Activated naive CD8-positive, alpha-beta T cell treated with anti-CD3 and anti-CD28 coated beads, Interleukin-2, amount 50 U/mL, for 24 hours (primary cell): Measurements from ENCODE around the gene USP40.
A peak's percentile ranks its signal among the peaks of the same experiment; 100 is the strongest.

ENCODE experiments used
- ATAC-seq: fragments of 150-1000 bp; cut with Tn5 transposase; one replicate; pipeline ENCODE4 v1.10.0; 2021
- DNase-seq: peaks from one replicate; pipeline ENCODE4 v3.0.0; 2021
- H3K27ac Mint-ChIP-seq: one replicate; pipeline ENCODE4 v1.8.0; 2021; ENCODE audit warnings: mild to moderate bottlenecking, mixed read lengths
- H3K27me3 Mint-ChIP-seq: one replicate; pipeline ENCODE4 v1.8.0; 2021; ENCODE audit warnings: mixed read lengths
- H3K36me3 Mint-ChIP-seq: one replicate; pipeline ENCODE4 v1.8.0; 2021; ENCODE audit warnings: low read depth, mixed read lengths
- H3K4me1 Mint-ChIP-seq: one replicate; pipeline ENCODE4 v1.8.0; 2021; ENCODE audit warnings: mixed read lengths
- H3K4me3 Mint-ChIP-seq: one replicate; pipeline ENCODE4 v1.8.0; 2021; ENCODE audit warnings: mild to moderate bottlenecking, moderate library complexity, mixed read lengths
- H3K9me3 Mint-ChIP-seq: one replicate; pipeline ENCODE4 v1.8.0; 2021; ENCODE audit warnings: mixed read lengths

USP40 gene

DNA sequence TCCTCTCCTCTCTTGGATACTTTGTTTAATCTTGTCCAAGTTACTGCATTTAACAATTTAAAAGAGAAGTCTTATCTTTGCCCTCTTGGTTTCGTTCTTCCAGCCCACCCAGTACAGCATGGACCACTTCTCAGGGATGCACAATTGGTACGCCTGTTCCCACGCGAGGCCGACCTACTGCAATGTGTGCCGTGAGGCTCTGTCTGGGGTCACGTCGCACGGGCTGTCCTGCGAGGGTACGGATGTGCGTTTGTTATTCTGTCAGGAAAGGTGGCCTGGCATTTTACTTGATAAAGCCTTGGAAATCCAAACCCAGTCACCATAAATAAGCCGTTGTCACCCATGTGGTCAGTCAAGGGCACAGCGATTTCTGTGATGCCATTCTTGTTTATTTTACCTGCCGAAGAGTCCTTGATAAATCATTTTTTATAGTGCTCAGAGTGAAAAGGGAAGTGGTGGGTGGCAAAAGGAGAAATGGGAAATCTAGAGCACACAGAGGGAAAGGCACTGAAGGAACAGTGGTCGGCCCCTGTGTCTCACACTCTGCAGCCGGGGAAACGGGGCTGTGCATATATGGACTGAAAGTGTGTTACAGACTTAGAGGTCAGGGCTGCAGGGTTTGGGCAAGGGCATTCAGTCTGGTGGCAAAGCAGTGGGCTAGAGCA lies 131.8 kb downstream of the USP40 start:
- Mint-ChIP-seq H3K36me3 (peaks cover 45% of the 10 kb centered on the region), H3K4me3 (no peak overlapping the region), H3K4me1 (peaks cover 18% of the 10 kb centered on the region), H3K27me3 (no peaks in the 10 kb centered on the region), H3K9me3 (no peaks in the 10 kb centered on the region), H3K27ac (peak overlapping the region; percentile 18)
- ATAC-seq (no peak), DNase-seq (no peak)

DNA sequence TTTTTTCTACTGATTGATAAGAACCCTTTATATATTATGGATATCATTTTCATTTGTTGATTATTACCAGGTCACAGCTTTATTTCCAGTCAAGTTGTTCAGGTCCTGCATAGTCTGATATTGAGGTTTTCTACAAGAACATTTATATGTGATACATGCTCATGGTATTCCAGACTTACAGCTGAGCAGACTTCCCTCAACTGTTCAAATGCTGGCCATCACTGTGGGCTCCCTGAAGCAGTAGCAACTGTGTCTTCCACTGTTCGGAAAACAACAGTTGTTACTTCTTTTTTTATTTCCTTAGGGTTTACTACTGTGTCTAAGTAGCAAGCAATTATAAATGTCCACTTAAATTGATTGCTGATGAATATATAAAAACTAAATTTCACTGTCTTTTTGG lies 132.8 kb downstream of the USP40 start:
- no peak for ATAC-seq
- H3K36me3 Mint-ChIP-seq: peaks cover 45% of the 10 kb centered on the region
- H3K9me3 Mint-ChIP-seq: no peaks in the 10 kb centered on the region
- H3K4me3 Mint-ChIP-seq: no peak overlapping the region
- no peaks in the 10 kb centered on the region for H3K27me3 Mint-ChIP-seq
- H3K27ac Mint-ChIP-seq: no peak overlapping the region
- DNase-seq: no peak
- peaks cover 27% of the 10 kb centered on the region for H3K4me1 Mint-ChIP-seq

DNA sequence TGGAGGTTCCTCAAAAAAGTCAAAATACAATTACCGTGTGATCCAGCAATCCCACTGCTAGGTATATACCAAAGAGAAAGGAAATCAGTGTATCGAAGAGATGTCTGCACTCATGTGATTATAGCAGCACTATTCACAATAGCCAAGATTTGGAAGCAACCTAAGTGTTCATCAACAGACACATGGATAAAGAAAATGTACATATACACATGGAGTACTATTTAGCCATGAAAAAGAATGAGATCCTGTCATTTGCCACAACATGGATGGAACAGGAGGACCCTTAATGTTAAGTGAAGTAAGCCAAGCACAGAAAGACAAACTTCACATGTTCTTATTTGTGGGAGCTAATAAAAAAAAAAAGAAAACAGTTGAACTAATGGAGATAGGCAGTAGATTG lies 133.6 kb downstream of the USP40 start:
- H3K36me3 Mint-ChIP-seq: peaks cover 44% of the 10 kb centered on the region
- H3K4me3 Mint-ChIP-seq: no peak overlapping the region

DNA sequence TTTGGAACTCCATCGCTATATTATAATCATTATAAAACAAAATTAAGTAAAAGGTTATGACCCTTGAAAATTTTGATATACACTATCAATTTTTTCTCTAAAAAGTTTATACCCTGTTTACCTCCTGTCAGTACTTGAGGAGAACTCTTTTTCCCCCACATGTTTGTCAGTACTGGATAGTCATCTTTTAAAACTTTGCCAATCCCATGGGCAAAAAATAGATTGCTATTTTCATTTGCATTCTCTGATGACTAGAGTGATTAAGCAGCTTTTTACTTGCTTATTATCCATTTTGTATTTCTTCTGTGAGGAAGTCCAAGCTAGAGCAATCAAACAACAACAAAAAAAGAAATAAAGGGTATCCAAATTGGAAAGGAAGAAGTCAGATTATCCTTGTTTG lies 135.9 kb downstream of the USP40 start:
- Mint-ChIP-seq H3K4me3 (no peak overlapping the region), H3K4me1 (peaks cover 58% of the 10 kb centered on the region), H3K27me3 (no peaks in the 10 kb centered on the region), H3K27ac (no peak overlapping the region), H3K9me3 (peaks cover 11% of the 10 kb centered on the region), H3K36me3 (peaks cover 49% of the 10 kb centered on the region)
- DNase-seq (no peak), ATAC-seq (no peak)

More for the DNA sequence above, 133.6 kb downstream of the USP40 start:
- Mint-ChIP-seq H3K9me3 (no peaks in the 10 kb centered on the region), H3K4me1 (peaks cover 34% of the 10 kb centered on the region), H3K27ac (peak overlapping the region; percentile 19), H3K27me3 (no peaks in the 10 kb centered on the region)
- DNase-seq (no peak), ATAC-seq (no peak)

DNA sequence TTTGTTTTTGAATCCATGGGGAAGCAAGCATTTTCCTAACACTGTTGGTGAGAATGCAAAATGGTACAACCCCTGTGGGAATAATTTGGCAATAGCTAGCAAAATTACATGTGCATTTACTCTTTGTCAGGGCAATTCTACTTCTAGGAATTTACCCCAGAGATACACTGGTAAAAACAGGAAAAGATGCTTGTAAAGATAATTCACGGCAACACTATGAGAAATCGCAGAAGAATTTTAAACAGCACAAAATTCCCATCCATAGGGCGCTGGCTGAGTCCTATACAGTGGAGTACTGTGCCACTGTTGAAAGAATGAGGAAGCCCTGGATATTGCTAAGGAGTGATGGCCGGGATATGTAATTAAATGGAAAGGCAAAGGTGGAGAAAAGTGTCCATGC lies 136.5 kb downstream of the USP40 start:
- no peak overlapping the region for H3K4me3 Mint-ChIP-seq
- no peaks in the 10 kb centered on the region for H3K27me3 Mint-ChIP-seq
- peaks cover 11% of the 10 kb centered on the region for H3K9me3 Mint-ChIP-seq
- H3K27ac Mint-ChIP-seq: no peak overlapping the region
- peaks cover 62% of the 10 kb centered on the region for H3K4me1 Mint-ChIP-seq
- DNase-seq (no peak), ATAC-seq (no peak)
- H3K36me3 Mint-ChIP-seq: peaks cover 47% of the 10 kb centered on the region

DNA sequence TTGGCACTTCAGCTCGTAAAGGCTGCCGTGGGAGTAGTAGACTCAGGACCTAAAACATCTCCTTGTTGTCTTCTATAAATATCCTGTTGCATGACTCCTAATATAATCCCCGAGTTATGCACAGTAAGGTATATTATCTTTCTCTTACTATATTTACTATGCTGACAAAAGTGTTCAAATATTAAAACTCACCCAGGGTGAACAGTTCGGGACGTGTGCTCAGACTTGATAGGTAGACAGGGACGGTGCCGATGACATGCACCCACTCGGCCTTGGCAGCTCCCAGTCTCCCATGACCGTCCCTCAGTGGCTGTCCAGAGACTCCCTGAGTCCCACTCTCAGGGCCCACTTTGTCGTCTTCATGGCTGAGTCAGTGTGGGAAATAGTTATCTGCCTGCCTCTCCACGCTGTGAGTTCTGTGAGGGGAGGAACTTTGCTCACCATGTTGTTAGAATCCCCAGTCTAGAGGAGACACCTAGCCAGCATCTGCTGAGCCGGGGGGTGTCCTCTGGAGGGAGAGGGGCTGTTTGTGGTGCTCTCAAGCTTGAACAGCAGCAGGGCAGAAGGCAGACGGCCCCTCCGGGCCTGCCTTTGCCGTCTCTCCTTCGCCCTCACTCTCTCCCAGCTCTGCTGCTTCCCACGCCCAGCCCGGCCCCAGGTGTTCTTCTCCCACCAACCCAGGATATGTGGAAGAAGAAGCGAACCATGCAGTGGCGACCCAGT lies 137.2 kb downstream of the USP40 start:
- no peaks in the 10 kb centered on the region for H3K27me3 Mint-ChIP-seq
- no peak overlapping the region for H3K4me3 Mint-ChIP-seq
- peaks cover 65% of the 10 kb centered on the region for H3K4me1 Mint-ChIP-seq
- ATAC-seq (no peak), DNase-seq (no peak)
- H3K9me3 Mint-ChIP-seq: peaks cover 11% of the 10 kb centered on the region
- H3K27ac Mint-ChIP-seq: no peak overlapping the region
- H3K36me3 Mint-ChIP-seq: peaks cover 43% of the 10 kb centered on the region

DNA sequence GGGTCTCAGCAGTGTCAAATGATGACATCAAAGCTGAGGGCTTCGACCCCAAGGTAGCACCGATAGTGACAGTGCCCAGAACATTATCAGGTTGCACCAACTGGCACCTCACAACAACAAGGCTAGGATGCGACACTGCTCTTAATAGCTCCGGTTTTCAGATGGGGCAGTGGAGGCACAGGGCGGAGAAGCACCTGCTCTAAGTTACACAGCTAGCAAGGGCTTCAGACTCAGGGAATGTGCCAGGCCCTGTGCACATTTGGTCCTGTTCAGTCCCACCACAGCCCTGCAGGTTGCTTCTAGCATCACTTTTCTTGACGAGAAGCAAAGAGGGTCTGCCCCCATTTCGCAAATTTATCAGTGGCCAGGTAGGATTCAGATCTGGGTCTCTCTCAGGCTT lies 138.1 kb downstream of the USP40 start:
- Mint-ChIP-seq H3K27ac (no peak overlapping the region), H3K36me3 (peaks cover 48% of the 10 kb centered on the region), H3K9me3 (peaks cover 11% of the 10 kb centered on the region), H3K4me1 (peaks cover 72% of the 10 kb centered on the region), H3K27me3 (no peaks in the 10 kb centered on the region), H3K4me3 (no peak overlapping the region)
- no peak for ATAC-seq
- no peak for DNase-seq

DNA sequence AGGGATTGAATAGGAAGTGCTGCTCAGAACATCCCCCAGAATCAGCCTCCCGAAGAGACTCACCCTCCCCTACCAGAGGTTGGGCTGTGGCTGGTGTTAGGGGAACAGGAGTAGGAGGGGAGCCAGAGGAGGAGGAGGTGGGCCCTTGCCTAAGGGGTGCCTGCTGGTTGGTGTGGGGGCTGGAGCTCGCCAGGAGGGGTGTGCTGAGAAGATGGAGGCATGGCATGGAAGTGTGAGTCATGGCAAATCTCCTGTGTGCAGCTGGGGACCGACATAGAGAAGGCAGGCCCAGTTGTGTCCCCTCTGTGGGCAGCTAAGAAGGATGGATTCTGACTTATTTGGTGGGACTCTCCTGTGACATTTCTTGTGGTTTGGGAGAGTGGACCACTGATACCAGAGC lies 138.6 kb downstream of the USP40 start:
- no peaks in the 10 kb centered on the region for H3K27me3 Mint-ChIP-seq
- peaks cover 49% of the 10 kb centered on the region for H3K36me3 Mint-ChIP-seq
- no peak for DNase-seq
- H3K4me3 Mint-ChIP-seq: no peak overlapping the region
- peaks cover 11% of the 10 kb centered on the region for H3K9me3 Mint-ChIP-seq
- peak; percentile 45 for ATAC-seq
- H3K4me1 Mint-ChIP-seq: peaks cover 76% of the 10 kb centered on the region
- H3K27ac Mint-ChIP-seq: peak overlapping the region; percentile 41

DNA sequence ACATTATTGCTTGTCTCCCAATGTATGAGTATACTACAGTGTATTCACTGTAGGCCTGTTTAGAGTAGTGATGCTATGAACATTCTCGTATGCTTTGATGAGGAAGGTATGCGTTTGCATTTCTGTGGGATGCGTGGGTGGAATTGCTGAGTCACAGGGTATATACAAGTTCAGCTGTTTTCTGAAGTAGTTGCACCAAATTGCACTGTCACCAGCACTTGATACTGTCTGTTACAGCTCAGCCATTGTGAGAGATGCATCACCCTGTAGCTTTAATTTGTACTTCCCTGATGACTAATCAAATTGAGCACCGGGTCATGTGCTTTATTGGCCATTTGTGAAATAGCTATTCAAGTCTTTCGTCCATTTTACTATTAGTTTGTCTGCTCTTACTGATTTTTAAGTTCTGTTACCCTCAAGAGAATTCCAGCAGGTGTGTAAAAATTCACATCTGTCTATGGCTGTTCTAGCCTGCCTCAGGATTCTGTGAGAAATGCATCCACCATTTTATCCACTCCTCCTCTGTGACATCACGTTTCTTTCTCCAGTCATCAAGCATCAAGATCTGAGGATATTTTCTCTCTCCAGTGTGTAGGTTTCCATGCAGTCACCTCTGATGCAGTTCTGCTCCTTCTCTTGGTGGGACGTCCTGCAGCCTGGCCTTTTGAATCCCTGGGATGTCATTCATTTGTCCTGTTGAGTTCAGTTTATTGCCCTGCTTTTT lies 139.8 kb downstream of the USP40 start:
- ATAC-seq: peak; percentile 53
- peak; percentile 64 for DNase-seq
- peak overlapping the region; percentile 10 for H3K4me3 Mint-ChIP-seq
- H3K4me1 Mint-ChIP-seq: peaks cover 86% of the 10 kb centered on the region
- H3K27me3 Mint-ChIP-seq: no peaks in the 10 kb centered on the region
- peak overlapping the region; percentile 55 for H3K27ac Mint-ChIP-seq
- peaks cover 53% of the 10 kb centered on the region for H3K36me3 Mint-ChIP-seq
- peaks cover 11% of the 10 kb centered on the region for H3K9me3 Mint-ChIP-seq
